Fibroblast of skin of left quadriceps (primary cell): ENCODE data around the gene RPUSD4.

Source experiments
- DNase-seq, 2 experiments: peaks; one replicate each; pipeline ENCODE4 v3.0.0-alpha.2; 2013; ENCODE audit warnings: low read depth in 2 of 2

RPUSD4 gene

DNA sequence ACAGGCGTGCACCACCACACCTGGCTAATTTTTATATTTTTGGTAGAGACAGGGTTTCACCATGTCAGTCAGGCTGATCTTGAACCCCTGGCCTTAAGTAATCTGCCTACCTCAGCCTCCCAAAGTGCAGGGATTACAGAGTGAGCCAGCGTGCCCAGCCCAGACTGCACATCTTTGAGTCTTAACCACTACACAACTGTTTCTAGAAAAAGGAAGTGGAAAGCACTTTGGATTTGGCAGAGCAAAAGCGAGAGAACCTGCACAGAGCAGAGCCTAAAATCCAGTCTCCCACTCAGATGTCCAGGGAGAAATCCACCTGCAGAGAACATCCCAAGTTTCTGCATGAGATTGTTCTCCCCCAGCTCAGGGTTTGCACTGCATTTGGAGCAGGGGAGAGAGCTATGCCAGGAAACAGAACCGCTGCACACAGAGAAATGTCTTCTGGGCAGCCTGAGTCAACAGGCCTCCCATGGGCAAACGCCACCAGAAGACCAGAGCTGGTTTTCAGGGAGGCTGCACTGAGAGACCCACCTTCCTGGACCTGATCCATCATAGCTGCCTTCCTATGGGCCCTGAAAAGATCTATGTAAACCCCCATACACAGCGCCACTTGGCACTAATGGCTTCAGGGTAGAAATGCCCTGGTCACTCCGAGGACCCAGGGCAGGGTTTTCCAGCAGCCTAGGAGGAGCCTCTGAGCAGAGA is 54.0 kb downstream of the RPUSD4 start:
- DNase-seq: no peak

DNA sequence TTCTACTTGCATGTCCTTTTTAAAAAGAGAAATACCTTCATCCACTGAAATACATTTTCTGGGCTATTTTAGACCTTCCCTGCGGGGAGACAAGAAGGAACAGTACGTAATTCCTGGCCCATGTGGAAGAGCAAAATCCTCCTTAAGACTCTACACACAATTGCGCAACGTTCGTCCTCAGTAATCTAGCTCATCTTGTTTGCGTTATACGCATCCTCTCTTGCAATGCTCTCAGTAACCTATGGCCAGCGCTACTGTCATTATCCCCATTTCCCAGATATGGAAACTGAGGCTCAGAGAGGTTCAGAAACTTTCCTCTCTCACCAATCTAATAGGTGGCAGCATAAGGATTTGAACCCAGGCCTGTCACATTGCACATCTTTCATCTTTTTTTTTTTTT is 54.6 kb downstream of the RPUSD4 start:
- no peak for DNase-seq

DNA sequence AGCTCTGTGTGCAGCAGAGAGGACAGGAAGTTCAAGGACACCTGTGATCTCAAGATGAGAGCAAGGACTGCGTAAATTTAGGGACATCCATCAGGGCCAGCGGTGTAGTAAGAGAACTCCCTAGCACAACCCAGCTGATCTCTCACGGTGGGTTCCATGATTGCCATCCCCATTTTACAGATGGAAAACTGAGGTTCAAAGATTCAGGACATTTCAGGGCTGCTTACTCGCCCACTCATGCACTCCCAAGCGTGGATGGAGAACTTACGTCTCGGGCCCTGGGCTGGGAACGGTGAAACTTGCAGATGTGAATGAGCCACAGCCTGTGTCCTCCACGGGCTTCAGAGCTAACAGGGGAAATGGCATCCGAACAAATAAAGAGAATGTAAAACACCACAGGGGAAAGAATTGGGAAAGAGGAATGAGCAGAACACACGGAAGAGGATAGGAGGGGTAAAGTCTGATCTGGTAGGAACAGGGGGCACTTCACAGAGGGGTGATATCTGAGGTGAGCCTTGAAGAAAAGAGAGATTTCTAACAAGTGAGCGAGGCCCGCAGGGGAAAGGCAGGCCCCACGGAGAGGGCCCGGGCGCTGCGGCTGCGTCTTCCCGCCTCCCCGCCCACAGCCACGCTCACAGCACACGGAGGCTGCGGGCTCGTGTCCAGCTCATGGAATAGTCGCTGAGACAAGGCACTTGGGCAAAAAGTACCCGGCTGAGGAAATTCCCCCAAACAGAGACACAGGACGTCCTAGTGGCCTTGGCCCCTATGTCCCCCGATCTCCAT is 55.9 kb downstream of the RPUSD4 start:
- no peak for DNase-seq

DNA sequence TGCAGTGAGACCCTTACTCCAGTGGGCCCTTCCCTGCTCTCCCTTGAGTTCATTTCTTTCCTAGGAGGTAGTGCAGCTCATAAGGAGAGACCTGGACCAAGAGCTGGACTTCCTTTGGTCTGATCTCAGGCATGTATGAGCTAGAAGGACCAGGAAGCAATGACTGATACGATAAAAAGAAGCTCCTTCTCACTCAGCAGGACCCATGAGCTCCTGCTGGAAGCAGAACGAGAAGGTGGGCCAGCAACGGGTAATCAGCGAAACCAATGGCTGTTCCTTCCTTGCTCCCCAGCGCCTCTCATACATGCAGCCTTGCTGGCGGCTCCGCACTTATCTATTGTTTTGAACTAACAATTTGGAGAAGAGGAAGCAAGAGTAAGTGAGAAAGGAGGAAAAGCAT is 56.8 kb downstream of the RPUSD4 start:
- DNase-seq: no peak

DNA sequence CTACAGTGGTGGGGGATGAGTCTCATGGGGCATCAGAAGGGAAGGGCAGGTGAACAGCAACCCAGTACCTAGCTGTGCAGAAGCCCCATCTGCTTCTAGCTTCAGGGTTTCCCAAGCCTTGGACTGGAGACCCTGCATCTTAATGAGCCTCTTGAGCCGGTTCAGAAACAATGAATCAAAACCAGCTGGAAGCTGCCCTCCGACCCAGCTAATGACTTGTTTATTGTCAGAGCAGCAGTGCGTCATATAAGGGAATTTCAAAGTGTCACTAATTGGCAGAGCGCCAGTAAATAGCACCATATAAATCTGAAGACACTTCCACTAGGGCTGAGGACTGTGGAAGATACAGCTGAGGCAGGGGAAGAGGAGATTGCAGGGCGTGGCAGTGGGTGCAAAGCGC is 57.5 kb downstream of the RPUSD4 start:
- DNase-seq: peak in 1 of 2 experiments; percentile 45

DNA sequence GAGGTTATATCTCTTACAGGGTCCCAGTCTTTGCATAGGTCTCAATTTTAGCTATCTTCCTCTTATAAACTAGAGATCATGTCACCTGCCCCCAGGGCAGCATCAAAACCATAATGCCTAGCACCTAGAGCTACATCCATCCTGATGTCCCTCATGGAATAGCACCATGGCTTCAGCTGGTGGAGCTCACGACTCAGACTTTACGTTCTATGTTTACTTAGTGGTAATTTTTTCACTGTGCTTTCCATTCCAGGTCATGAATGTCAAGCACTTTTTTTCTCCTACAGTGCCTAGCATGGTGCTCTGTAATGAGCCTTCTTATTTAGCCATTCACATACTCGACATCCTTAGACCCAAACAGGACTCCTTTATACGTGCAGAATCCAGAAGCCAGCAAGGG is 58.4 kb downstream of the RPUSD4 start:
- DNase-seq: no peak

DNA sequence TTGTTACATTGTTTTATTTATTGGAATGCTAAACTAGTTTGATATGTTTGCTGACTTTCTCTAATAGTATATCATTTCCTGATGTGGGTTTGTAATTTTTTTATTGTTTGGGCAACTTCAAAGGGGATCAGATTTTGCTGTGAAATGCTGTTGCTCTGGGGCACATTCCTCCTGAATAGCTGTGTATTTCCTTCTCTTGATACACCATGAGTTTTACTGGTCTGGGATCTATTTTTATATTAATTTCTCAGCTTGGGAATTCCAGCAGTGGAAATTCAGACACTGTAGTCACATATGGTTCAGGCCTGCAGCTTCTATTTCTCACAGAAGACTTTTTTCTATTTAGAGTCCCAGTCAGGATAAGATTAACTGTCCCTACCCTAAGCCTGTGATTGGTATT is 58.9 kb downstream of the RPUSD4 start:
- DNase-seq: no peak

DNA sequence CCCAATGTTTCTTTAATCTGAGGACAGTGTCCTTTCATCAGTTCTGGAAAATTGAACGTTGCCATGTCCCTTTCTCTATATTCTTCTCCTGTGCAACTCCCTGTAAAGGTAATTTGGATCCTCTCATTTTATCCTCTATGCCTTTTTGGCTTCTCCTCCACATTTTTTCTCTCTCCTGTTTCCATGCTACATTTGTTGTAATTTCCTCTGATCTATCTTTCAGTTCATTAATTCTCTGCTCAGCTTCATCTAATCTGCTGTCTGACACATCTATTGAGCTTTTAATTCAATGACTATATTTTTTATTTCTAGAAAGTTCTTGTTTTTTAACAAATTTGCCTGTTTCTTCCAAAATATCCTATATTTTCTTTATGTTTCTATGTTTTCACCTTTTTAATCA is 59.3 kb downstream of the RPUSD4 start:
- DNase-seq: no peak
